ENCODE data around the gene HYDIN. TPM values are rescaled to one million over a fixed set of nuclear protein-coding genes. Genes with fewer than 3 reads are reported as not detected.
"Not testable (repeated sequence)": the region's sequence is repeated elsewhere in the genome, so short reads cannot be mapped to it uniquely, and the experiment has no call there.

Gene HYDIN
- polyA plus RNA-seq, 1 of the 3 experiments (the other 2 are of a cell fraction): 0.33 TPM

DNA sequence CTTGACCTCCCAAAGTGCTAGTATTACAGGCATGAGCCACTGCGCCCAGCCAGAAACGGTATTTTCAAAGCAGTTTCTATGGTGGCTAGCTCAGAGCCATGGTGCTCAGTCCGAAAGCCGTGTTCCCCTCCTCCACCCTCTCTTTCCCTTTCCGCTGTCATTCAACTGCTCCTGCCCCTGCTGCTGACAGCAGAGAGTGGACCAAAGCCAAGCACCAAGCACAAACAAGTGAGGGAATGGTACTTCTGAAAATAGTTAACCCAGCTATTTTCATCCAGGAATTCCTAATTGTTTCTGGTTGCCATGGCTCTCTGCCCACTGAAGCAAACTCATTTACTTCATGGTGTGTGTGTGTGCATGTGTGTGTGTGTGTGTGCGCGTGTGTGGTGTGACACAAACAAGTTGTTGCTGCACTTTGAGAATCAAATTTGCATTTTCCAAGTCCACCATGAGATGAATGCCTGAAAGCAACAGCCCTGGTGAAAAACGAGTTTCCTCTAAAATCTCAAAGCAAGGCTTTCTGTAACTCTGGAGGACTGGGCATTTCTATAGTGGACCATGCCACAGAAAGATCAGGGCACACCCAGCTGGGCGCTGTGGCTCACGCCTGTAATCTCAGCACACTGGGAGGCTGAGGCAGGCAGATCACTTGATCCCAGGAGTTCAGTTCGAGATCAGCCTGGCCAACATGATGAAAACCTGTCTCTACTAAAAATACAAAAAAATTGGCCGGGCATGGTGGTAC lies 293.6 kb downstream of the HYDIN start:
- H3K9me2 ChIP-seq; H3K27ac ChIP-seq (ENCODE audit: low read depth in 2 of 2, low read length in 1 of 2); H3K9me3 ChIP-seq; H3K4me3 ChIP-seq (ENCODE audit: low read depth in 2 of 2, low read length in 1 of 2); CTCF ChIA-PET; H3K4me1 ChIP-seq (ENCODE audit: control insufficient read depth in 1 of 2, insufficient read depth in 2 of 2, low read depth in 1 of 2, low read length in 1 of 2); H2AFZ ChIP-seq (ENCODE audit: low read depth); H3K27me3 ChIP-seq (ENCODE audit: insufficient read depth); H4K20me1 ChIP-seq (ENCODE audit: insufficient read depth); H3K9ac ChIP-seq; H3K36me3 ChIP-seq (replicated peaks in 1 of 2; ENCODE audit: control insufficient read depth in 1 of 2, insufficient read depth in 2 of 2, low read length in 1 of 2); H3F3A ChIP-seq (replicated peaks; ENCODE audit: insufficient read depth); H3K4me2 ChIP-seq; DNase-seq; POLR2A ChIA-PET; H3K79me2 ChIP-seq (ENCODE audit: insufficient read depth): not testable (repeated sequence)
- 60% methylated on average over 5 of the region's 12 CpGs for WGBS (ENCODE audit: low lambda C conversion rate)

DNA sequence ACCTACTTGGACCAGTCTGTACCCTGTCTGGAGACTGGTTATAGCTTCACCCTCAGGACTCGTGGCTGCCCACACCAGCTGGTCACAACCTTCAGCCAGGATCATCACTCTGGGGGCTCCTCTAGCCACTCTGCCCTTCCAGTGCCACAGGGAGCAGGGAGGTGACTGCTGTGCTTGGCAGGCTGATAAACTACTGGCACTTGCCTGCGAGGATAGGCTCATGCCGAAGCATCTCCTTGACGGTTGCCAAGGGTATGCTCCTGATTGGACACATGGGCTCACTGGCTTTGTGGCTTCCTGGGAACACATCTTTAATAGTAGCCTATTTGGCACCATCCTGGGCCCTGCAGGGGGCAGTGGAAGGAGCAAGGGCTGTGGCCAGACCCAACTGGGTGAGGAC lies 295.2 kb downstream of the HYDIN start:
- H3K4me2 ChIP-seq; H3K79me2 ChIP-seq (ENCODE audit: insufficient read depth); DNase-seq; H3K27ac ChIP-seq (ENCODE audit: low read depth in 2 of 2, low read length in 1 of 2); H3K9me2 ChIP-seq; H3K9me3 ChIP-seq; H3K36me3 ChIP-seq (replicated peaks in 1 of 2; ENCODE audit: control insufficient read depth in 1 of 2, insufficient read depth in 2 of 2, low read length in 1 of 2); H3K27me3 ChIP-seq (ENCODE audit: insufficient read depth); H3F3A ChIP-seq (replicated peaks; ENCODE audit: insufficient read depth); H3K4me1 ChIP-seq (ENCODE audit: control insufficient read depth in 1 of 2, insufficient read depth in 2 of 2, low read depth in 1 of 2, low read length in 1 of 2); POLR2A ChIA-PET; H3K9ac ChIP-seq; H4K20me1 ChIP-seq (ENCODE audit: insufficient read depth); H2AFZ ChIP-seq (ENCODE audit: low read depth); H3K4me3 ChIP-seq (ENCODE audit: low read depth in 2 of 2, low read length in 1 of 2); CTCF ChIA-PET: not testable (repeated sequence)
- WGBS (ENCODE audit: low lambda C conversion rate): 14% methylated on average over 1 of the region's 4 CpGs

- POLR2A ChIA-PET; H3K4me3 ChIP-seq (ENCODE audit: low read depth in 2 of 2, low read length in 1 of 2); H3K4me1 ChIP-seq (ENCODE audit: control insufficient read depth in 1 of 2, insufficient read depth in 2 of 2, low read depth in 1 of 2, low read length in 1 of 2); H3K79me2 ChIP-seq (ENCODE audit: insufficient read depth); H3K9ac ChIP-seq; H3K27ac ChIP-seq (ENCODE audit: low read depth in 2 of 2, low read length in 1 of 2); H3F3A ChIP-seq (replicated peaks; ENCODE audit: insufficient read depth); H3K9me3 ChIP-seq; H3K4me2 ChIP-seq; H3K36me3 ChIP-seq (replicated peaks in 1 of 2; ENCODE audit: control insufficient read depth in 1 of 2, insufficient read depth in 2 of 2, low read length in 1 of 2); H4K20me1 ChIP-seq (ENCODE audit: insufficient read depth); H2AFZ ChIP-seq (ENCODE audit: low read depth); DNase-seq; CTCF ChIA-PET; H3K9me2 ChIP-seq; H3K27me3 ChIP-seq (ENCODE audit: insufficient read depth): not testable (repeated sequence)
- WGBS (ENCODE audit: low lambda C conversion rate): 47% methylated on average over 8 of the region's 8 CpGs
These were observed 296.8 kb downstream of the HYDIN start for GRCh38 chr16:70933746-70934145.

DNA sequence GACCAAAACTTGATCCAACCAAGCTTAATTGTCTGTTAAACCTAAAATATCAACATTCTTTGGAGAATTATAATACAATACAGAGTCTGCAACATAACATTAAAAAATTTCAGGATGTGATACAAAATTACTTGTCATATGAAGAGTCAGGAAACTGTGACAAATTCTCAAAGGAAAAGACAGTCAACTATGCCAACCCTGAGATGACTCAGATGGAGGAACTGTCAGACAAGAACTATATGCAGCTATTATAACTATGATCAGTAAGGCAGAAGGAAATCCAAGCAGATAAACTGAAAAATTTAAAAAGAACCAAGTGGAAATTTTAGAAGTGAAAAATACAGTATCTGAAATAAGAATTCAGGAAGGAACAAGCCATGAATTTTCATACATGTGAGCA lies 299.8 kb downstream of the HYDIN start:
- H3K9me2 ChIP-seq; CTCF ChIA-PET; H3K9me3 ChIP-seq; H3K9ac ChIP-seq; H3K79me2 ChIP-seq (ENCODE audit: insufficient read depth); H3K27ac ChIP-seq (ENCODE audit: low read depth in 2 of 2, low read length in 1 of 2); H2AFZ ChIP-seq (ENCODE audit: low read depth); H4K20me1 ChIP-seq (ENCODE audit: insufficient read depth); H3K4me1 ChIP-seq (ENCODE audit: control insufficient read depth in 1 of 2, insufficient read depth in 2 of 2, low read depth in 1 of 2, low read length in 1 of 2); POLR2A ChIA-PET; H3K4me3 ChIP-seq (ENCODE audit: low read depth in 2 of 2, low read length in 1 of 2); DNase-seq; H3K36me3 ChIP-seq (replicated peaks in 1 of 2; ENCODE audit: control insufficient read depth in 1 of 2, insufficient read depth in 2 of 2, low read length in 1 of 2); H3K4me2 ChIP-seq; H3F3A ChIP-seq (replicated peaks; ENCODE audit: insufficient read depth); H3K27me3 ChIP-seq (ENCODE audit: insufficient read depth): not testable (repeated sequence)

- H3K36me3 ChIP-seq (replicated peaks in 1 of 2; ENCODE audit: control insufficient read depth in 1 of 2, insufficient read depth in 2 of 2, low read length in 1 of 2); H3K27ac ChIP-seq (ENCODE audit: low read depth in 2 of 2, low read length in 1 of 2); POLR2A ChIA-PET; H3K9me3 ChIP-seq; H3K9me2 ChIP-seq; H3K27me3 ChIP-seq (ENCODE audit: insufficient read depth); H3K9ac ChIP-seq; DNase-seq; H3K4me2 ChIP-seq; H3K79me2 ChIP-seq (ENCODE audit: insufficient read depth); H2AFZ ChIP-seq (ENCODE audit: low read depth); H3K4me1 ChIP-seq (ENCODE audit: control insufficient read depth in 1 of 2, insufficient read depth in 2 of 2, low read depth in 1 of 2, low read length in 1 of 2); H3F3A ChIP-seq (replicated peaks; ENCODE audit: insufficient read depth); CTCF ChIA-PET; H3K4me3 ChIP-seq (ENCODE audit: low read depth in 2 of 2, low read length in 1 of 2); H4K20me1 ChIP-seq (ENCODE audit: insufficient read depth): not testable (repeated sequence)
- WGBS (ENCODE audit: low lambda C conversion rate): 38% methylated on average over 6 of the region's 6 CpGs
These were observed 308.4 kb downstream of the HYDIN start for GRCh38 chr16:70922164-70922563.

- H3K27ac ChIP-seq (ENCODE audit: low read depth in 2 of 2, low read length in 1 of 2); H4K20me1 ChIP-seq (ENCODE audit: insufficient read depth); H3K9ac ChIP-seq; H3K36me3 ChIP-seq (replicated peaks in 1 of 2; ENCODE audit: control insufficient read depth in 1 of 2, insufficient read depth in 2 of 2, low read length in 1 of 2); H3K9me2 ChIP-seq; POLR2A ChIA-PET; CTCF ChIA-PET; H3K79me2 ChIP-seq (ENCODE audit: insufficient read depth); H3K4me1 ChIP-seq (ENCODE audit: control insufficient read depth in 1 of 2, insufficient read depth in 2 of 2, low read depth in 1 of 2, low read length in 1 of 2); H3K4me3 ChIP-seq (ENCODE audit: low read depth in 2 of 2, low read length in 1 of 2); H2AFZ ChIP-seq (ENCODE audit: low read depth); H3K9me3 ChIP-seq; H3K27me3 ChIP-seq (ENCODE audit: insufficient read depth); H3F3A ChIP-seq (replicated peaks; ENCODE audit: insufficient read depth); DNase-seq; H3K4me2 ChIP-seq: not testable (repeated sequence)
- 56% methylated on average over 21 of the region's 22 CpGs for WGBS (ENCODE audit: low lambda C conversion rate)
These were observed 309.9 kb downstream of the HYDIN start for GRCh38 chr16:70920661-70921060.

DNA sequence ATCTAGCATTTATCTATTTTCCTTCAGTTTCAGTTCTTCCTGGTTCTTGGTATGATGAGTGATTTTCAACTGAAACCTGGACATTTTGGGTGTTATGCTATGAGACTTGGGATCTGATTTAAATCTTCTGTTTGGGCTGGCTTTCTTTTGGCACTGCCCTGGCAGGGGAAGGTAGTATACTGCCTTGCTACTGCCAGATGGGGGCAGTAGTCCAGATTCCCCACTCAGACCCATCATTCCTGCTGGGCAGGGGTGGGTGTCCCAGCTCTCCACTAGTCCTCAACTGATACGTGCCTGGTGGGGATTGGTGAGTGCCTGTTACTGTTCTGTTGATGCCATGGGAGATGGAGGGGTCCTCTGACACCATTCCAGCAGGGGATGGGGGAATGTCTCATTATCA lies 342.3 kb downstream of the HYDIN start:
- H3K9ac ChIP-seq; H3K4me1 ChIP-seq (ENCODE audit: control insufficient read depth in 1 of 2, insufficient read depth in 2 of 2, low read depth in 1 of 2, low read length in 1 of 2); H3K9me2 ChIP-seq; H3K79me2 ChIP-seq (ENCODE audit: insufficient read depth); POLR2A ChIA-PET; CTCF ChIA-PET; DNase-seq; H3K4me2 ChIP-seq; H3K36me3 ChIP-seq (replicated peaks in 1 of 2; ENCODE audit: control insufficient read depth in 1 of 2, insufficient read depth in 2 of 2, low read length in 1 of 2); H3K27ac ChIP-seq (ENCODE audit: low read depth in 2 of 2, low read length in 1 of 2); H3K4me3 ChIP-seq (ENCODE audit: low read depth in 2 of 2, low read length in 1 of 2); H3F3A ChIP-seq (replicated peaks; ENCODE audit: insufficient read depth); H3K27me3 ChIP-seq (ENCODE audit: insufficient read depth); H4K20me1 ChIP-seq (ENCODE audit: insufficient read depth); H2AFZ ChIP-seq (ENCODE audit: low read depth); H3K9me3 ChIP-seq: not testable (repeated sequence)
- no CpG with 5 or more reads among the region's 1 CpG for WGBS (ENCODE audit: low lambda C conversion rate)
